Activated T-cell treated with anti-CD3 and anti-CD28 coated beads for 1 hour (primary cell): ENCODE data around the gene PNLIPRP3.
"Not testable (repeated sequence)": the region's sequence is repeated elsewhere in the genome, so short reads cannot be mapped to it uniquely, and the experiment has no call there.

Source experiments
- DNase-seq: peaks from one replicate; pipeline ENCODE4 v3.0.0-alpha.2; 2020; ENCODE audit warnings: low read depth

Gene PNLIPRP3

DNA sequence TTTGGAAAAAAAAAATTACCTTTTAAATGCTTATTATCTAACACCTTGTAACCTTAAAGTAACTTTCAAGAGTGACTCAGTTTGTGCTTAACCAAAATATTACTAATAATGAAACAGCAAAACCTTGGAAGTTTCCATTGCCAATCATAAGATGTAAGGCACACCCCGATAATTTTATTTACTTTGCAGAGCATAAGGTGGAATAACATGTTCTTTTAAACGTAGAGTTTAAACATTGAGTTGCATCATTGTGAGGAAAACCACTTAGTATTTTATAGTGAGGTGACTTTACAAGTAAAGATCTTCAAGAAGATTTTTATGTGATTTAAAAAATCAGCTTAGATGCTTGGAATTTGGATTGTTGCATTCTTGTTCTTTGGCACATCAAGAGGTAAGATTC, at the start of gene PNLIPRP3:
PNLIPRP3 (plus strand) TSS at position 177 of the 400 bp plus-strand sequence; CDS start at position 343, 166 bp downstream.
- DNase-seq: no peak

DNA sequence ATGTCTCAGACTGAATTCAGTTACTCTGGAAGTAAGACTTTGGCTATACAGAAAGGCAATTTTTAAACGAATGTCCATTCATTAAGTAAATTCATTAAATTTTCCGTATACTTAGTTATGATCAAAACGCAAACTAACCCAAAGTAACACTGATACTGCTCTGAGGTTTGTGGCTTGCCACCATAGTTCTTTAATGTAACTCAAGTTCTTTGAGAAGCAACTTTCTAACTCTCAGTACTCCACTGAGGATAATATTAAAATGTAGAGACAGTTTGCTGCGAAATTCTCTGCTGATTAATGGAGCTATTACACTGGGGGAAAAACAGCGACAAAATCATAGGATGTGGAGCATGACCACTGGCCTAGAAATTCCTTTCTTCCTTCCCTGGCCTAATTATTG, 45.4 kb upstream of the PNLIPRP3 start:
- no peak for DNase-seq

DNA sequence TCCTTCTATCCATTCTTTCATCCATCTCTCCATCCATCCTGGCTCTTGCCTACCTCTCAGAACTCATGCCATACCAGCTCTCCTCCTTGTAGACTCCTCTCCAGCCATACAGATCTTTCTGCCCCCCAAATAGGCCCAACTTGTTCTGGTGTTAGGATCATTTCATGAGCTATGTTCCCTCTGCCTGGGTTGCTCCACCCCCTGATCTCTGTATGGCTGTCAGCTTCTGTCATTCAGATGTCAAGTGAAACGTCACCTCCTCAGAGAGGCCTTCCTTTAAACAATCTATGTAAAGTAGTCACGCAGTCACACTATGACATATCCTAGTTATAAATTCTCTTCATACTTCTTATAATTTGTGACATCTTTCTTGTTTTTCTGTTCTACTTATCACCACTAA, 42.3 kb upstream of the PNLIPRP3 start:
- no peak for DNase-seq

DNA sequence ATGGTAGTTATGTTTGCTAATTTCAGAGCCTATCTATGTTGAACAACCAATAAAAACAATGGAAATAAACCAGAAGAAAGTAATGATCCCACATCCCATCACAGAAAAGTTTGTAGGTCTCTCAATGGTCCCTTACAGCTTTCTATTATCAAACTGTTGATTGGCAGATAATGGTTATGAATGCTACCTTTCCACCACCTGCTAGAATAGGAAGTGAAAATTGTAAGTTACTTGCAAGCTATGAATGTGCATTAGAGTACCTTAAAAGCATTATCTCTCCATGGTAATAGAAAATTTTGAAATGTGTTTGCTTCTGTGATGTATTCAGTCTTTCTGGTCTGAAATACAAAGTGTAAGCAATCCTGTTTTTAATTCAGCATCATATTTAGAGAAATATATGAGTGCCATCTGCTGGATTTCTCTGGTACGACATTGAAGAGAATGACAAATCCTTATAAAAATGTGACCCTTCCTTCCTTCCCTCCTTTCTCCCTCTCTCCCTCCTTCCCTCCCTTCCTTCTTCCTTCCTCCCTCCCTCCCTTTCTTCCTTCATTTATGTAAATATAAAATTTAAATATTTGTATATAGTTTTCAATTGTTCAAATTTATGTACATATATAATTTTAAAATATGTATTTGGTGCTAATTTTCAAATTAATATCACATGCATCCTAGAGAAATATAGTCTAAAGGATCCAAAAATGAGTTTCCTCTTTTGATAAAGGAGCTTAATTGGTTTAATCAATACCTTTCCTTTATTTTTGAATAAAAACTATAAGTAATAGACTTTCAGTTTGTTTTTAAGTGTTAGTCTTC, 41.4 kb upstream of the PNLIPRP3 start:
- no peak for DNase-seq

DNA sequence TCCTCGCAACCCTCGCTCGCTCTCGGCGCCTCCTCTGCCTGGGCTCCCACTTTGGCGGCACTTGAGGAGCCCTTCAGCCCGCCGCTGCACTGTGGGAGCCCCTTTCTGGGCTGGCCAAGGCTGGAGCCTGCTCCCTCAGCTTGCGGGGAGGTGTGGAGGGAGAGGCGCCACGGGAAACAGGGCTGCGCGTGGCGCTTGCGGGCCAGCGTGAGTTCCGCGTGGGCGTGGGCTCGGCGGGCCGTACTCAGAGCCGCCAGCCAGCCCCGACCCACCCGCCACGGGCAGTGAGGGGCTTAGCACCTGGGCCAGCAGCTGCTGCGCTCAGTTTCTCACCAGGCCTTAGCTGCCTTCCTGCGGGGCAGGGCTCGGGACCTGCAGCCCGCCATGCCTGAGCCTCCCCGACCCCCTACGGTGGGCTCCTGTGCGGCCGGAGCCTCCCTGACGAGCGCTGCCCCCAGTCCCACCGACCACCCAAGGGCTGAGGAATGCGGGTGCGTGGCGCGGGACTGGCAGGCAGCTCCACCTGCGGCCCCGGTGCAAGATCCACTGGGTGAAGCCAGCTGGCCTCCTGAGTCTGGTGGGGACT, 34.3 kb upstream of the PNLIPRP3 start:
- not testable (repeated sequence) for DNase-seq

DNA sequence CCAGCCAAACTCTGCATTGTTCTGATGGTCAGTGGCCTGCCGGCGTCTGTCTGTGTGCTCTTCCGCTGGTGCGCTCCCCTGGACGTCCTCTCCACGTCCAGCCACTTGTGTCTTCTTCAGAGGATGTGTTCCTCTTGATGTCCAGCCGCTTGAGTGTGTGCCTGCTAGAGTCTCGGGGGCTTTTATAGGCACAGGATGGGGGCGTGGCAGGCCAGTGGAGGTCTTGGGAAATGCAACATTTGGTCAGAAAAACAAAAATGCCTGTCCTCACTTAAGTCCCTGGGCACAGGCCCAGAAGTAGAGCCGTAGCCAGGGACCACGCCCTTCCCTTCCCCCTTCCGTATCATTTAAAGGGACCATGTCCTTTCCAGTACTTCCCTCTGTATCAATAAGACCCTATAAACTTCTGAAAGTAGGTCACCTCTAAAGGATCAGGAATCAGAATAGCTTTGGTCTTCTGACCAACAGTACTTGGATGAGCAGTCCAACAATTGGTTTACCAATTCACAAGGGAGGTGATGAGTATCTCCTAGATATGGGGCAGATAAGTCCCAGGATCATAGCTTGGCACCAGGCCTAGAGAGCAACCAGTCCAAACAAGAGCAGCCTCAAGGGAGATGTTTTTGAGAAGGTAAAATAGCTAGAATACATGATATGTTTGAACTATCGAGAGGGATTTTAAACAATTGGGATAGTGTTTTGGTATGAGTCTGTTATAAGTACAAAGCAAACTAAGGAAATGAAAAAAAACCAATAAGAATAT, 32.2 kb upstream of the PNLIPRP3 start:
- no peak for DNase-seq

DNA sequence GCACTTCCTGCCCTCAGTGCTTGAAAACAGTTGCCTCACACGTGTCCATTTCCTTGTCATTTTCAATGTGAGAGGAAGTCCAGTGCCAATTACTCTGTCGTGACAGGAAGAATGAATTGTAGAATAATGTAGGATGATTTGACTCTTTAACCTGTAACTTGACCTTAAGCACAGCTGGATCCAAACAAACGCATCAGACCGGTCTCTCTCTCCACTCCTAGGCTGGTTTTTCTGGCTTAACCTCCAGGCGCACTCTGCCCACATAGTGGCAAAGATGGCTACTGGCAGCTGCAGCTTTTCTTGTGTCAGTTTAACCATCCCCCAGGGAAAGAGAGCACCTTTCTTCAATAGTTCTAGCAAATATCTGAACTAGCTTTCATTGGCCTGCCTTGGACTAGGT, 29.4 kb upstream of the PNLIPRP3 start:
- no peak for DNase-seq

DNA sequence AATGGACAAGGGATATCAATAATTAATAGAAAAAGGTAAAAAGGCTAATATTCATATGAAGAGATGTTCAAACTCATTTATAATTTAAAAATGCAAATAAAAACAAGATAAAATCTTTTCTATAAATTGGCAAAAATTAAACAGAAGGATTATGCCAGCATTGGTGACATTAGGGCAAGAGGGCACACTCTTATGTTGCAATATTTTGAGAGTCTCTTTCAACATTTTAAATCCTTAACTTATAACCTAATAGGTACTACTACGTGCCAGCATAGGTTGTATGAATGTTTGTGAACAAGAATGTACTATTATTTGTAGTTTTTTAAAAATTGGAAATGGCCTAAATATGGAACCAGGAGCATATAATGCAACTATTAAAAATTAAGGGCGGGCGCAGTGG, 24.8 kb upstream of the PNLIPRP3 start:
- DNase-seq: no peak

DNA sequence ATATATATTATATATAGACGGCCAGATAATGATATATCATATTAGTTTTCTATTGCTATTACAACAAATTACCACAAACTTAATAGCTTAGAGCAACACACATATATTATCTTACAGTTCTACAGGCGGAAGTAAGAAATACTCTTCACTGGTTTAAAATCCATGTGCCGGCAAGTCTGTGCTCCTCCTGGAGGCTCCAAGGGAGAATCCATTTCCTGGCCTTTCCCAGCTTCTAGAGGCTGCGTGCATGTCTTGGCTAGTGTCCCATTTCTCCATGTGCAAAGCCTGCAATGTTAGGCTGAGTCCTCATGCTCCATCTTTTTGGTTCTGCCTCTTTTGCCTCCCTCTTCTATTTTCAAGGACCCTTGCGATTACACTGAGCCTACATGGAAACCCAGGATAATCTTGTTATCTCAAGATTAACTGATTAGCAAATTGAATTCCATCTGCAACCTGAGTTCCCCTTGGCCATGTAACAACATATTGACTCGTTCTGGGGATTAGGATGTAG, 23.9 kb upstream of the PNLIPRP3 start:
- no peak for DNase-seq

DNA sequence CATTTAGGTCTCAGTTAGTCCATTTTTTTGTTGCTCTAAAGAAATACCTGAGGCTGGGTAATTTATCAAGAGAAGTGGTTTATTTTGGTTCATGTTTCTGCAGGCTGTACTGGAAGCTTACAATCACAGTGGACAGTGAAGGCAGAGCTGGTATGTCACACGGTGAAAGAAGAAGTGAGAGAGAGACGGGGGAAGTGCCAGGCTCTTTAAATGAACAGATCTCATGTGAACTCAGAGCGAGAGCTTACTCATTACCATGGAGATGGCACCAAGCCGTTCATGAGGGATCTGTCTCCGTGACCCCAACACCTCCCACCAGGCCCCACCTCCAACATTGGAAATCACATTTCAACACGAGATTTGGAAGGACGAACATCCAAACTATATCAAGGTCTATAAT, 18.9 kb upstream of the PNLIPRP3 start:
- no peak for DNase-seq

DNA sequence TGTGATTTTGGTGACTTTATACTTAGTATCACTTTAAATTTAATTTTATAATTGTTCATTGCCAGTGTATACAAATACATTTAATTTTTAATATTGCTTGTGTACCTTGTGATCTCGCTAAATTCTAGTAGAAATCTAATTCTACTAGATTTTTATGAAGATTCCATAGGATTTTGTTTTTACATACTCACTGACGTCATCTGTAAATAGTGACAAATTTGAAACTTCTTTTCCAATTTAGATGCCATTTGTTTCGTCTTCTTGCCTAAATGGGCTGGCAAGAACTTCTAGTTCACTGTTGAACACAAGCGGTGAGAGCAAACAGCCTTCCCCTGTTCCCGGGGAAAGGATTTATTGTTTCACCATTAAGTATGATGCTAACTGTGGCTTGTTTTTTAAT, 17.3 kb upstream of the PNLIPRP3 start:
- no peak for DNase-seq

DNA sequence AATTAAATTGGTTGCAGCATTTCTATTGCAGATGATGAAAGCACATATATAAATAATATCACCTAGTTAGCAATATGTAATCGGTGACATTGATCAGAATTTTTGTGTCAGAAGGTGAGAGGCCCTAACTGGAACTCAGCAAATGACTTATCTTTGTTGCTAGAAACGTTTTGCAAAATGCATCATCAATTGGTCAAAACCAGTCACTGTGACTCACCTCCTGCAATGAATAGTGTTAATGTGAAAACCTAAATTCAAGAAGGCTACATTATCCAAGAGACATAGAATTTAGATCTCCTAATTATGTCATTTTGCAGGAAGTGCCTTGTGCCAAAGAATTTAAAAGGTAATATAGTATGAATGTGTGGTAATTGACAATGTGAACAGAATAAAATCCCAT, 9.8 kb upstream of the PNLIPRP3 start:
- DNase-seq: no peak

DNA sequence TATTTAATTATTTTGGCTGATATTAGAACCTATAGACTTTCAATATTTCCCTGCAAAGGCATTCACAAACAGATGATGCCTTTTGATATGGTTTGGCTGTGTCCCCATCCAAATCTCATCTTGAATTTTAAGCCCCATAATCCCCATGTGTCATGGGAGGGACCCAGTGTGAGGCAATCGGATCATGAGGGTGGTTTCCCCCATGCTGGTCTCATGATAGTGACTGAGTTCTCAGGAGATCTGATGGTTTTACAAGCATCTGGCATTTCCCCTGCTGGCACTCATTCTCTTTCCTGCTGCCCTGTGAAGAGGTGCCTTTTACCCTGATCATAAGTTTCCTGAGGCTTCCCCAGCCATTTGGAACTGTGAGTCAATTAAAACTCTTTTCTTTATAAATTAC, 9.3 kb upstream of the PNLIPRP3 start:
- no peak for DNase-seq

DNA sequence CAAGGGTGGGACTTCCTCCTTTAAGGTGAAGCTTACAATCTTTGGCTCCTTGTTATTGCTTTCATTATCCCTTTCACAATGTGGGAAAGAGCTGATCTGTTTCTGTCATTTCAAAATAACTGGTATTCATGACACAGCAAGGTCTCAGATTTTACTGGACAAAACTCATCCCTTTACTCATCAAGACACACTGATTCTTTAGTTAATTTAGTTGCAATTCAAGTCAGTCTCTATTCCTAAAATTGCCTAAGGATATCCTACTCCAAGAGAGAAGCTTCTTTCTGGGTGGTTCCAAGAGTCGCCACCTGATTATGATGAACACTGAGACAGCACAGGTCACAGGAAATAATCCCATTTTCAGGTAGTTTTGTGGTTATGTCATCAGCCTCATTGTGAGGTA, 5.8 kb upstream of the PNLIPRP3 start:
- DNase-seq: no peak

DNA sequence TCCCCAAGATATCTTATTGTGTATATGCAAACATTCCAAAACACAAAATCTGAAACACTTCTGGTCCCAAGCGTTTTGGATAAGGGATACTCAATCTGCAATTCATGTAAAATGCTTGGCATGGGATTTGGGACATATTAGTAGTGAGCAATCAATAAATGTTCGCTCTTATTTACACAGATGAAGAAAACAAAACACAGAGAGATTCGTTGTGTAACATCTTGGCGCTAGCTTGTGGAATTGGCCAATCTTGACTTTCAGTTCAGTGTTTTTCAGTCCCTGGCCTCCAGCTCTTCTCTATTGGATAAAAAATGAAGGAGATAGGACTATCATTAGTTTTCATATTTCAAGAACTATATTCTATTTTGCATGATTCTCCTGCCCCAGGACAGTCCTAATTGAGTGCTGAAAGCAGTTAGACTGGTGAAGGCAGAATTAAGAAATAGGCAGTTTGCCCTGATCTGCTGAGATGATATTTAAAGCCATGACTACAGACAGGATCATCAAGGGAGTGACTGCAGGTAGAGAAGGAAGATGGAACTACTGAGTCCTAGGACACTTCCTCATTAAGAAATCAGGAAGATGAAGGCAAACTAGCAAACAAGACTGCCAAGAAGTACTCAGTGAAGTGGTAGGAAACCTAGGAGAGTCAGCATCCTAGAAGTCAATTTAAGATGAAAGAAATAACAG, 1.8 kb downstream of the PNLIPRP3 start:
- DNase-seq: no peak

DNA sequence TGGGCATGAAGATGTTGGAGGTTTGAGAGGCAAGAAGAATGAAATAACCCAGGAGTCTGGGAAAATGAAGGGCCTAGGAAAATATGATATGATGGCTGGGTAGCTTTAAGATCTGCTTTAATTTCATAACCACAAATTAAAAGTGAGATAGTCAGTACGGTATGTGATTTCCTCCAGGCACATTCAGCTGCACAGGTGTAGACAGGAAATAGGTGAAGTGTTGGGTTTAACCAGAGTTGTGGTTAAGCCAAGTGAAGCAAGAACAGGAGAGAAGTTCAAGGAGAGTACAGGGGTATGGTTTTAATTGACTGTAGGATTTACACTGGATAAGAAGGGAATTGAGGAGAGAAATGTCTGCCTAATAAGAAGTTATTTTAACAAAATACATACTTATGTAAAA, 2.6 kb downstream of the PNLIPRP3 start:
- DNase-seq: no peak

DNA sequence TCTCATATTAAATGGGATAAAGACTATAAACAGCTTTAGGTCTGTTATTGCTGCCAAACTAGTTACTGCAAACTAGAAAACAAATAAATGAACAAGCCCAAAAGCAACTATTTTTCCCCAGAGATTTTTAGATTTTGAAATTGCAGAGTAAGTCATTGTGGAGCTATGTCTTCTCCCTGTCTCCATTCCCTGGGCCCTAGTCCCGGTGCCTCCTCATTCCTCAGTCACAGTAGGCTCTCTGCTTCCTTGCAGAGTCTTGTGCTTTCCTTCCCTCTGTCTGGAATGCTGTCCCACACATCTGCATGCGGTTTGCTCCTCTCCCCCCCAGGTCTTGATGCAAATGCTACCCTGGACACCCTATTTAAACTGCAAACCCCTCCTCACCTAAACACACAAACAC, 4.0 kb downstream of the PNLIPRP3 start:
- DNase-seq: no peak

DNA sequence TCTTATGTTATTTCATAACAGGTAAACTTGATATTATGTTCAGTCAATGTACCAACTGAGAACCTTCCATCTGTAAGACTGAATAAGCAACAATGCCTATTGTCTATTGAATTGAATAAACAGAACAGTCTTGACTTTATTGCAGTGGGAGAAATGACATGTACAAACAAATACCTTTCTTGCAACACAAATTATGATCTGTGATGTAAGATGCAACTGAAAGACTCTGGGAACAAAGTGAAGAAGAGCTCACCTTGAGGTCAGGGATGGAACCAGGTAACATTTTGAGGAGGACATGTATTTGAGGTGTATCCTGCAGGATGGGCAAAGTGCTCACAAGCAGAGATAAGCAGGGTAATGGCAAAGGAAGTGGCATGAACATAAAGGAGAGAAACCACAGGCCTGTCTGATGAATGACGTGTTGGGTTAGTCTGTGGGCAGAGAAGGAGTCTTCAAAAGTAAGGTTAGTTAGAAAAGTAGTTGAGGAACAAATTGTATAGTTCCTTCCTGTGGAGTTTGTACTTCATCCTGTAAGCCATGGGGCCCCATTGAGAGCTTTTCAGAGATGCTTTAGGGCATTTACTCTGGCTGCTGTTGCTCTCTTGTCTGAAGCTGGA, 9.5 kb downstream of the PNLIPRP3 start:
- DNase-seq: no peak

DNA sequence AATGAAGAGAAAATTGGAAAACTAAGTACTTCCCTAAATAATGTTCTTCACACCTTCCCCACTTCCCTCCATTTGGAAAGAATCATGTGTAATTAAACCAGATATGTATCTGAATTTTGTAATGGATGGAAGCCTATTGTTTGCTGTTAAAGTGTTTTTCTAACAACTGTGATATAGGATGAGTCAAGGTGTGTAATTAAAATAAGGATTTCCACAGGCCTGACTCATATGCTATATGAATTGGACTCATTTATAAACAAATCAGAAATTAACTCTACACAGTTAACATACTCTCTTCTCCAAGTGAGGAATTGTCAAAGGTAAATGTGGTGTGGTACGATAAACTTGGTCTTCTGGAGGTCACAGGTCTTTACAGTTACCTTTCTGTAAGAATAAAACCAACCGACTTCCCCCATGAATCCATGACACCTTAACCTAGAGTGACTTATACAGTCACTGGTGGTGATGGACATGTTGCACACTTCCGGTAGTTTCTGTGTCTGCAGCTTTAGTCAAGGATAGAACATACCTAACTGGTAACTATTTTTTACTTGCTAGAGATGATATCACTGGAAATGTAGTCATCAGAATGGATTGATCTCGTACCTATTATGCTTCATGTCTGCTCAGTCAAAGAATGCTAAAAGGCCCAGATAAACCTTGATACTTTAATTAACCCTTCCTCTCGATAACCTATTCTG, 12.8 kb downstream of the PNLIPRP3 start:
- no peak for DNase-seq

DNA sequence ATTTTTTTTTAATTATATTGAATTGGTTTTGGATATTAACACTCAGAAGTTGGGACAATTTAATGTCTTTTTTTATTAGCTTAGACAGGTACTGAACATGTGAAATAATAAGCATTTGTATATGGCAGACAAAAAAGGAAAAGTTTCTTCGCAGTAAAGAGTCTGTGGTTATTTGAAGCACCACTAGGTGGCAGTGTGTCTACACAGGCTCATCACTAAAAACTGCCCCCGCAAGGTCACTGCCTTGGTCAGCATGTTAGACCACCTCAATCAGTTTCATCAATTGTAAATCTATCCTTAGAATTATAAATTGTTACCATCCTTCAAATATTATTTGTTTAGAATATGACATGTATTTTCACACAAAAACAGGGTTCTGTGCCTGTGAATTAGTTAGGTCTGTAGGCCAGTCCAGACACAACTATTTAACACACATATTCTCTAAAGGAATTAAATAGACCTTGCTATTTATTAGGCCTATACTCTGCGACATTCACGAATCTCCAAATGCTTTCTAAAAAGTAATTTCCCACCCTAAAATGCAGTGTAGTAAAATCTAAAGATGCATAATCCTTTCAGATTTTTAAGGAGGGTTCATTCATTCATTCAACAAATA, 17.0 kb downstream of the PNLIPRP3 start:
- DNase-seq: no peak

DNA sequence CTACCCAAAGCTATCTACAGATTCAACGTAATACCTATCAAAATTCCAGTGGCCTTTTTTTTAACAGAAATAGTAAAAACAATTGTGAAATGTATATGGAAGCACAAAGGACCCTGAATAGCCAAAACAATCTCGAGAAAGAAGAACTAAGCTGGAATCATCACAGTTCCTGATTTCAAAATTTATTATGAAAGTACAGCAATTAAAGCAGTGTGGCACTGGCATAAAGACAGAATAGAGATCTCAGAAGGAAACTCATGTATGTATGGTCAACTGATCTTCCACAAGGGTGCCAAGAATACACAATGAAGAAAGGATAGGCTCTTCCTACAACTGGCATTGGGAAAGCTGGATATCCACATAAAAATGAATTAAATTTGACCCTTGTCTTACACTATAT, 23.2 kb downstream of the PNLIPRP3 start:
- DNase-seq: no peak
